Neural progenitor cell (in vitro differentiated cells): ENCODE measurements around the gene MED25. TPM values are rescaled to one million over a fixed set of nuclear protein-coding genes. Genes with fewer than 3 reads are reported as not detected.

Experiments used
- DNase-seq: peaks from one replicate; pipeline ENCODE4 v3.0.0-alpha.2; 2016; ENCODE audit warnings: low spot score
- H2AFZ ChIP-seq: fragments of 200-600 bp; sonication (generic); replicated peaks from 2 replicates; pipeline ENCODE4 v1.6.1; 2016; ENCODE audit warnings: antibody characterized with exemption
- H3F3A ChIP-seq: fragments of 200-600 bp; sonication (generic); 2 replicates; pipeline ENCODE4 v1.6.1; 2016; ENCODE audit warnings: antibody characterized with exemption, low read depth
- H3K27ac ChIP-seq: fragments of 200-600 bp; sonication (generic); 2 replicates; pipeline ENCODE4 v1.5.1; 2016; ENCODE audit warnings: mild to moderate bottlenecking
- H3K27me3 ChIP-seq: fragments of 200-600 bp; sonication (generic); 2 replicates; pipeline ENCODE4 v1.6.1; 2016; ENCODE audit warnings: mild to moderate bottlenecking, moderate library complexity
- H3K36me3 ChIP-seq: fragments of 200-600 bp; sonication (generic); 2 replicates; pipeline ENCODE4 v1.5.1; 2016
- H3K4me1 ChIP-seq: fragments of 200-600 bp; sonication (generic); 2 replicates; pipeline ENCODE4 v1.6.1; 2016; ENCODE audit warnings: mixed run types
- H3K4me2 ChIP-seq: fragments of 200-600 bp; sonication (generic); 2 replicates; pipeline ENCODE4 v1.6.1; 2016
- H3K4me3 ChIP-seq: fragments of 200-600 bp; sonication (generic); 2 replicates; pipeline ENCODE4 v1.5.1; 2016
- H3K79me2 ChIP-seq: fragments of 200-600 bp; sonication (generic); 2 replicates; pipeline ENCODE4 v1.6.1; 2016; ENCODE audit warnings: low read depth
- H3K9ac ChIP-seq: fragments of 200-600 bp; sonication (generic); 2 replicates; pipeline ENCODE4 v1.6.1; 2016
- H3K9me3 ChIP-seq: fragments of 200-600 bp; sonication (generic); 2 replicates; pipeline ENCODE4 v1.5.1; 2016; ENCODE audit warnings: low read depth
- H4K20me1 ChIP-seq: fragments of 200-600 bp; sonication (generic); 2 replicates; pipeline ENCODE4 v1.6.1; 2016; ENCODE audit warnings: low read depth
- H3K27ac Mint-ChIP-seq: 3 replicates; pipeline ENCODE4 v1.8.0; 2021; ENCODE audit warnings: mixed read lengths
- H3K27me3 Mint-ChIP-seq: 2 replicates; pipeline ENCODE4 v1.8.0; 2022; ENCODE audit warnings: low read depth, mild to moderate bottlenecking, inconsistent platforms, moderate library complexity, mixed read lengths; ENCODE audit not compliant: insufficient read depth
- H3K36me3 Mint-ChIP-seq: 3 replicates; pipeline ENCODE4 v1.8.0; 2021; ENCODE audit warnings: mixed read lengths
- H3K4me1 Mint-ChIP-seq: 3 replicates; pipeline ENCODE4 v1.8.0; 2021; ENCODE audit warnings: mixed read lengths
- H3K4me3 Mint-ChIP-seq: 3 replicates; pipeline ENCODE4 v1.8.0; 2021; ENCODE audit warnings: mild to moderate bottlenecking, moderate library complexity, mixed read lengths
- H3K9me3 Mint-ChIP-seq: 3 replicates; pipeline ENCODE4 v1.8.0; 2020; ENCODE audit warnings: mixed read lengths
- EZH2 ChIP-seq: fragments of 200-600 bp; sonication (generic); IDR thresholded peaks from 2 replicates; pipeline ENCODE4 v1.6.1; 2017; ENCODE audit warnings: antibody characterized with exemption, mild to moderate bottlenecking, moderate library complexity
- EZH2phosphoT487 ChIP-seq: fragments of 200-600 bp; sonication (generic); IDR thresholded peaks from 2 replicates; pipeline ENCODE4 v1.6.1; 2017; ENCODE audit warnings: antibody characterized with exemption
- total RNA-seq: library from RNA; depleted of rRNA; stranded (reverse); fragments of >200 nt; gene quantifications from 2 replicates; pipeline ENCODE4 v1.2.3, GENCODE V29; 2015; ENCODE audit warnings: low replicate concordance
- TF ChIP-seq, protein P1 (sequence below): fragments of 200-600 bp; sonication (generic); IDR thresholded peaks from 2 replicates; pipeline ENCODE4 v1.5.1; 2017; ENCODE audit warnings: antibody characterized with exemption, mild to moderate bottlenecking

MED25 gene
- total RNA-seq, 1 donor from 2014 or later = 44.9 TPM

DNA sequence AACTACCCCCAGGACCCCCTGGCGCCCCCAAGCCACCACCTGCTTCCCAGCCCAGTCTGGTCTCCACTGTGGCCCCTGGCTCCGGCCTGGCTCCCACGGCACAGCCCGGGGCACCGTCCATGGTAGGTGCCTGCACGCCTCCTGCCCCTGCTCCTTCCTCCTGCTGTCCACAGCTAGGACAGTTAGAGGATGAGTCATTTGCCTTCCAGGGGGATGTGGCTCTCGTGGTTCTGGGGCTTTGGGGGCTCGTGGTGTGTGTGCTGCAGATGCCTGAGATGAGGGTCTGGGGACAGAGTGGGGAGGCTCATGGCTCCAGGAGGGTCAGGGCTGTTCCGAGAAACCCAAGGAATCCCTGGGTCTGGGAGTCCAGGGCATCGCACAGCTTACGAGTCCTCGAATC lies 12.7 kb downstream of the MED25 start:
- Mint-ChIP-seq H3K27ac (no peak overlapping the region), H3K4me3 (no peak overlapping the region), H3K36me3 (peaks cover 28% of the 10 kb centered on the region), H3K27me3 (peaks cover 4% of the 10 kb centered on the region), H3K4me1 (no peaks in the 10 kb centered on the region), H3K9me3 (no peaks in the 10 kb centered on the region)
- no peaks in the 10 kb centered on the region for H3K79me2 ChIP-seq
- no peaks in the 10 kb centered on the region for H3K9me3 ChIP-seq
- no peaks in the 10 kb centered on the region for H3F3A ChIP-seq
- H4K20me1 ChIP-seq = peaks cover 29% of the 10 kb centered on the region
- no peak overlapping the region for H2AFZ ChIP-seq
- no peak overlapping the region for H3K27ac ChIP-seq
- no peak overlapping the region for H3K4me2 ChIP-seq
- no peak for DNase-seq
- H3K4me1 ChIP-seq = no peaks in the 10 kb centered on the region
- H3K36me3 ChIP-seq = no peaks in the 10 kb centered on the region
- H3K27me3 ChIP-seq = no peaks in the 10 kb centered on the region
- H3K9ac ChIP-seq = no peak overlapping the region
- TF ChIP-seq EZH2phosphoT487 (no peak), EZH2 (no peak)
- TF ChIP-seq, protein P1, sequence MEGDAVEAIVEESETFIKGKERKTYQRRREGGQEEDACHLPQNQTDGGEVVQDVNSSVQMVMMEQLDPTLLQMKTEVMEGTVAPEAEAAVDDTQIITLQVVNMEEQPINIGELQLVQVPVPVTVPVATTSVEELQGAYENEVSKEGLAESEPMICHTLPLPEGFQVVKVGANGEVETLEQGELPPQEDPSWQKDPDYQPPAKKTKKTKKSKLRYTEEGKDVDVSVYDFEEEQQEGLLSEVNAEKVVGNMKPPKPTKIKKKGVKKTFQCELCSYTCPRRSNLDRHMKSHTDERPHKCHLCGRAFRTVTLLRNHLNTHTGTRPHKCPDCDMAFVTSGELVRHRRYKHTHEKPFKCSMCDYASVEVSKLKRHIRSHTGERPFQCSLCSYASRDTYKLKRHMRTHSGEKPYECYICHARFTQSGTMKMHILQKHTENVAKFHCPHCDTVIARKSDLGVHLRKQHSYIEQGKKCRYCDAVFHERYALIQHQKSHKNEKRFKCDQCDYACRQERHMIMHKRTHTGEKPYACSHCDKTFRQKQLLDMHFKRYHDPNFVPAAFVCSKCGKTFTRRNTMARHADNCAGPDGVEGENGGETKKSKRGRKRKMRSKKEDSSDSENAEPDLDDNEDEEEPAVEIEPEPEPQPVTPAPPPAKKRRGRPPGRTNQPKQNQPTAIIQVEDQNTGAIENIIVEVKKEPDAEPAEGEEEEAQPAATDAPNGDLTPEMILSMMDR = no peak
- H3K4me3 ChIP-seq = no peak overlapping the region

DNA sequence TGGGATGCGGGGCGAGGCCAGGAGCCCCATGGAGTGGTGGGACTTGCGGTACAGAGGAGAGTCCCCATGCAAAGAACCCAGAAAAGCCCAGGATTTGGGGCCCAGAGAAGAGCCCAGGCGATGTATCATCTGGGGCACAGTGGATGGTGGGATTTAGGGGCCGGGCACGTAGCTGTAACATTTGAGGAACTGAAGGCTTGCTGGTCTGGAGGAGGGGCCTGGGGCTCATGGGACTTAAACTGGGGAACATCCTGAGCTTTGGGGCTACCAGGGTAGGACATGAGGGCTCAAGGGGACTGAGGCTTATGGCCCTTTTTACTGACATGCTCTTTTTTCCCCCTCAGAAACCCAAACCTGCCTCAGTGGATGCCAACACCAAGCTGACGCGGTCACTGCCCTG lies 13.5 kb downstream of the MED25 start:
- Histone ChIP-seq H3K9ac (no peak overlapping the region), H3K4me2 (no peak overlapping the region), H3K27me3 (no peaks in the 10 kb centered on the region), H3K79me2 (no peaks in the 10 kb centered on the region), H3K4me1 (no peaks in the 10 kb centered on the region), H3K9me3 (no peaks in the 10 kb centered on the region), H3F3A (no peaks in the 10 kb centered on the region), H2AFZ (no peak overlapping the region), H4K20me1 (peaks cover 21% of the 10 kb centered on the region), H3K27ac (no peak overlapping the region), H3K36me3 (no peaks in the 10 kb centered on the region), H3K4me3 (no peak overlapping the region)
- H3K9me3 Mint-ChIP-seq = no peaks in the 10 kb centered on the region
- TF ChIP-seq EZH2phosphoT487 = no peak
- TF ChIP-seq, protein P1 = no peak
- TF ChIP-seq EZH2 = no peak
- no peak overlapping the region for H3K27ac Mint-ChIP-seq
- DNase-seq = no peak
- no peaks in the 10 kb centered on the region for H3K4me1 Mint-ChIP-seq
- peaks cover 23% of the 10 kb centered on the region for H3K36me3 Mint-ChIP-seq
- peaks cover 4% of the 10 kb centered on the region for H3K27me3 Mint-ChIP-seq
- no peak overlapping the region for H3K4me3 Mint-ChIP-seq

DNA sequence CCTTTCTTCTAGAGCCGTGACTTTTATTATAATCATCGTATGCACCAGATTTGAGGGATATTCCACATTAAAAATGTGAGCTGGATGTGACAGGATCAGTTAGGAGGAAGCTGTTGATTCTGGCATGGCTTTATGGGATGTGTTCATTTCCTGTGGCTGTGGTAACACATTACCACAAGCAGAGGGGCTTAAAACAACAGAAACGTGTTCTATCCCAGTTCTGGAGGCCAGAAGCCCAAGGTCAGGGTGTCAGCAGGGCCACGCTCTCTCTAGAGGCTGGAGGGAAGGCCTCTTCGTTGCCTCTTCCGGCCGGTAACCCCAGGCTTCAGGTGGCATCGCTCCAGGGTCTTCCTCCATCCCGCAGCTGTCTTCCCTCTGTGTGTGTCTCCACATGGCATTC lies 14.5 kb downstream of the MED25 start:
- Histone ChIP-seq H3K27me3 (no peaks in the 10 kb centered on the region), H3K4me3 (no peak overlapping the region), H4K20me1 (peaks cover 14% of the 10 kb centered on the region), H3K4me1 (no peaks in the 10 kb centered on the region), H3K27ac (no peak overlapping the region), H3F3A (no peaks in the 10 kb centered on the region), H2AFZ (no peak overlapping the region), H3K4me2 (no peak overlapping the region), H3K9me3 (no peaks in the 10 kb centered on the region), H3K9ac (no peak overlapping the region), H3K36me3 (no peaks in the 10 kb centered on the region), H3K79me2 (no peaks in the 10 kb centered on the region)
- no peak overlapping the region for H3K4me3 Mint-ChIP-seq
- TF ChIP-seq EZH2 (no peak), EZH2phosphoT487 (no peak)
- TF ChIP-seq, protein P1 = no peak
- H3K4me1 Mint-ChIP-seq = no peaks in the 10 kb centered on the region
- H3K27me3 Mint-ChIP-seq = peaks cover 4% of the 10 kb centered on the region
- peak overlapping the region; percentile 15 for H3K27ac Mint-ChIP-seq
- H3K36me3 Mint-ChIP-seq = peaks cover 28% of the 10 kb centered on the region
- no peak for DNase-seq
- H3K9me3 Mint-ChIP-seq = no peaks in the 10 kb centered on the region
